HEK293 (cell line): ENCODE results near the gene ARMCX2.
"Not testable (repeated sequence)": the region's sequence is repeated elsewhere in the genome, so short reads cannot be mapped to it uniquely, and the experiment has no call there.

Source experiments
- REST ChIP-seq: fragments of 450-650 bp; formaldehyde crosslinking; IDR thresholded peaks from 2 replicates; pipeline ENCODE4 v1.5.1; 2016; ENCODE audit warnings: missing biosample characterization, missing genetic modification characterization
- ZNF341 ChIP-seq: fragments of 450-650 bp; formaldehyde crosslinking; IDR thresholded peaks from 2 replicates; pipeline ENCODE4; 2016; ENCODE audit warnings: low read depth, missing biosample characterization, missing genetic modification characterization
- ZSCAN30 ChIP-seq: fragments of 450-650 bp; IDR thresholded peaks from 2 replicates; pipeline ENCODE4 v1.5.1; 2018; ENCODE audit warnings: missing biosample characterization, mild to moderate bottlenecking, missing genetic modification characterization, moderate library complexity

- TF ChIP-seq ZNF341 (tag by site-specific recombination); REST (tag by site-specific recombination); ZSCAN30: not testable (repeated sequence)
Measured at GRCh38 chrX:101647716-101648115, 11.9 kb downstream of the ARMCX2 start.
